22Rv1 (cell line): Measurements from ENCODE around the gene PTPRD.

Experiments
- CTCF ChIP-seq: fragments of 450-650 bp; IDR thresholded peaks from 2 replicates; pipeline ENCODE4 v1.5.1; 2017; ENCODE audit warnings: mild to moderate bottlenecking
- ZFX ChIP-seq: fragments of 450-650 bp; IDR thresholded peaks from 2 replicates; pipeline ENCODE4 v1.6.1; 2017; ENCODE audit warnings: antibody characterized with exemption, borderline replicate concordance

- TF ChIP-seq CTCF (no peak), ZFX (no peak)
Observed at GRCh38 chr9:10512144-10512543, 100.7 kb downstream of the PTPRD start.
